ENCODE results near the gene SLC48A1. TPM values are rescaled to one million over a fixed set of nuclear protein-coding genes. Genes with fewer than 3 reads are reported as not detected.

Gene SLC48A1
- total and polyA plus RNA-seq, 2 donors (not counting 3 experiments of a cell fraction or from before 2014, with no cell fraction given): 17.3 to 20.3 TPM

- intact Hi-C loops (cut with micrococcal nuclease): loop anchor here (1.0 kb wide), 4 partner anchors 37 to 128 kb away; no protein-coding TSS in a partner anchor
- no peaks in the 10 kb centered on the region for H3K27me3 ChIP-seq (ENCODE audit: control insufficient read depth in 2 of 2, insufficient read depth in 2 of 2, low read length in 2 of 2)
- H3K4me2 ChIP-seq (ENCODE audit: insufficient read depth, low read length): no peak overlapping the region
- no peak for TF ChIP-seq POLR2A (IDR thresholded peaks at IDR 0.05; ENCODE audit: low read depth, low read length)
- no peak for TF ChIP-seq MYC (IDR thresholded peaks at IDR 0.05; ENCODE audit: low read depth, low read length)
- TF ChIP-seq EZH2 (IDR thresholded peaks at IDR 0.05; ENCODE audit: borderline replicate concordance, low read depth, low read length, severe bottlenecking): no peak
- TF ChIP-seq MAX (IDR thresholded peaks at IDR 0.05; ENCODE audit: insufficient read depth, insufficient read length): no peak
- no peak for TF ChIP-seq FOS (IDR thresholded peaks at IDR 0.05; ENCODE audit: borderline replicate concordance, insufficient read depth, low read length)
- TF ChIP-seq CTCF (IDR thresholded peaks at IDR 0.05; ENCODE audit: extremely low read depth in 1 of 2, insufficient read depth in 1 of 2, low read depth in 1 of 2, low read length in 2 of 2): no peak
- no peak for TF ChIP-seq POLR2AphosphoS5 (IDR thresholded peaks at IDR 0.05; ENCODE audit: insufficient read depth, low read depth, low read length)
- TF ChIP-seq GATA2 (IDR thresholded peaks at IDR 0.05; ENCODE audit: insufficient read depth, insufficient read length, low read depth, low read length): no peak
- no peak for TF ChIP-seq JUN (IDR thresholded peaks at IDR 0.05; ENCODE audit: borderline replicate concordance, insufficient read depth, insufficient read length, low read depth)
- H3K9me1 ChIP-seq (replicated peaks; ENCODE audit: control insufficient read depth, extremely low read depth, insufficient read depth, low read length): no peaks in the 10 kb centered on the region
- peaks cover 12 to 14% of the 10 kb centered on the region in 2 experiments for H3K36me3 ChIP-seq (ENCODE audit: control insufficient read depth in 2 of 2, extremely low read depth in 1 of 2, insufficient read depth in 2 of 2, low read length in 2 of 2)
- TSS peak; percentile 1 for BruUV-seq (replicated peaks)
- FAIRE-seq (no peak), DNase-seq (ENCODE audit: low read depth, low spot score) (no peak)
- no peaks in the 10 kb centered on the region for H3K9me3 ChIP-seq (replicated peaks; ENCODE audit: control insufficient read depth, insufficient read depth, low read length)
- H3K79me2 ChIP-seq (ENCODE audit: control insufficient read depth, insufficient read depth, low read length): no peaks in the 10 kb centered on the region
- dilution Hi-C loops (cut with MboI; ENCODE audit: extremely low pct_ligation_motif_present, low sequenced_read_pairs): no loop called here
- H3K27ac ChIP-seq (ENCODE audit: insufficient read depth, low read depth, low read length): no peak overlapping the region
- no peaks in the 10 kb centered on the region for H4K20me1 ChIP-seq (replicated peaks; ENCODE audit: control insufficient read depth, extremely low read depth, insufficient read depth, low read length)
- no peak overlapping the region for H3K9ac ChIP-seq (replicated peaks; ENCODE audit: extremely low read depth, insufficient read depth, low read length)
- CTCF ChIA-PET: interaction anchor here (0.6 to 10.4 kb wide), 19 partner anchors 9 to 127 kb away, joined by 3 to 244 read pairs (median 5); partner anchors contain the start of gene RAPGEF3
- no peak overlapping the region for H3K4me3 ChIP-seq (replicated peaks in 1 of 3; ENCODE audit: insufficient read depth in 1 of 3, low read depth in 1 of 3, low read length in 3 of 3)
- H3K4me1 ChIP-seq (ENCODE audit: control insufficient read depth, extremely low read depth, insufficient read depth, low read length): peaks cover 34% of the 10 kb centered on the region
- H2AFZ ChIP-seq (ENCODE audit: low read depth, low read length): no peak overlapping the region
- POLR2A ChIA-PET: no interaction called here
These were observed 5.8 kb downstream of the SLC48A1 start for GRCh38 chr12:47778881-47779280.

Data from endothelial cell of umbilical vein (primary cell).